CD4-positive, CD25-positive, alpha-beta regulatory T cell (primary cell): ENCODE measurements around the gene KLHL10. TPM values are rescaled to one million over a fixed set of nuclear protein-coding genes. Genes with fewer than 3 reads are reported as not detected.

Experiments
- ATAC-seq, 2 donors: fragments of 150-1000 bp; cut with Tn5 transposase; one replicate each; pipeline ENCODE4 v1.10.0; 2021; ENCODE audit warnings: low read depth in 2 of 2, moderate number of reproducible peaks in 2 of 2, moderate library complexity in 1 of 2
- DNase-seq, 3 donors: peaks; one replicate each; pipeline versions ENCODE4 v3.0.0 to v3.0.0-alpha.2; 2012 to 2022; ENCODE audit warnings: mixed read lengths in 1 of 3
- H3K27ac ChIP-seq: one replicate; pipeline ENCODE4 v1.7.0; 2013; ENCODE audit warnings: mild to moderate bottlenecking, low read length; ENCODE audit not compliant: insufficient read depth, poor library complexity, severe bottlenecking
- H3K27me3 ChIP-seq: one replicate; pipeline ENCODE4 v1.7.0; 2013; ENCODE audit warnings: low read length; ENCODE audit not compliant: control insufficient read depth, insufficient read depth
- H3K36me3 ChIP-seq: one replicate; pipeline ENCODE4 v1.7.0; 2013; ENCODE audit warnings: mild to moderate bottlenecking, low read length, moderate library complexity; ENCODE audit not compliant: control insufficient read depth, insufficient read depth
- H3K4me1 ChIP-seq: 2 replicates; pipeline ENCODE4 v1.7.0; 2013; ENCODE audit warnings: mild to moderate bottlenecking, low read length; ENCODE audit not compliant: insufficient read depth, control insufficient read depth, poor library complexity, severe bottlenecking
- H3K4me3 ChIP-seq: one replicate; pipeline ENCODE4 v1.7.0; 2013; ENCODE audit warnings: low read depth, mild to moderate bottlenecking, low read length, moderate library complexity
- H3K9me3 ChIP-seq, 2 experiments: 1 replicate in 1 of 2; 2 replicates in 1 of 2; pipeline ENCODE4 v1.7.0; 2013; ENCODE audit warnings: low read length in 2 of 2, mild to moderate bottlenecking in 1 of 2, moderate library complexity in 1 of 2; ENCODE audit not compliant: control insufficient read depth in 2 of 2
- H3K27ac Mint-ChIP-seq, 3 donors: one replicate each; pipeline ENCODE4 v1.8.0; 2020 to 2022; ENCODE audit warnings: mild to moderate bottlenecking in 3 of 3, mixed read lengths in 3 of 3, moderate library complexity in 2 of 3
- H3K27me3 Mint-ChIP-seq: one replicate; pipeline ENCODE4 v1.8.0; 2022; ENCODE audit warnings: mild to moderate bottlenecking, mixed read lengths
- H3K36me3 Mint-ChIP-seq: one replicate; pipeline ENCODE4 v1.8.0; 2020; ENCODE audit warnings: mixed read lengths
- H3K4me1 Mint-ChIP-seq, 4 donors: one replicate each; pipeline ENCODE4 v1.8.0; 2020 to 2022; ENCODE audit warnings: mixed read lengths in 4 of 4, mild to moderate bottlenecking in 1 of 4
- H3K4me3 Mint-ChIP-seq, 4 donors: one replicate each; pipeline ENCODE4 v1.8.0; 2020 to 2022; ENCODE audit warnings: mild to moderate bottlenecking in 4 of 4, mixed read lengths in 4 of 4, moderate library complexity in 3 of 4
- H3K9me3 Mint-ChIP-seq, 7 donors: one replicate each; pipeline ENCODE4 v1.8.0; 2020 to 2022; ENCODE audit warnings: mixed read lengths in 7 of 7, mild to moderate bottlenecking in 3 of 7, moderate library complexity in 2 of 7
- polyA plus RNA-seq, 4 donors: library from polyadenylated mRNA; unstranded; fragments of 300-500 nt; fragmentation: Illumina TruSeq; gene quantifications; one replicate each; pipeline ENCODE4 v1.2.3, GENCODE V29; 2021
- total RNA-seq: library from RNA; stranded (reverse); gene quantifications from one replicate; pipeline ENCODE4 v1.2.3, GENCODE V29; 2022

Gene KLHL10
- total and polyA plus RNA-seq, 5 donors from 2014 or later, result 0.19 to 0.25 (median 0.21) TPM; not detected in 2

- DNase-seq (no peak), ATAC-seq (no peak)
- Mint-ChIP-seq H3K36me3 (peaks cover 37% of the 10 kb centered on the region), H3K9me3 (no peaks in the 10 kb centered on the region), H3K27me3 (no peaks in the 10 kb centered on the region), H3K4me3 (no peak overlapping the region), H3K4me1 (peaks cover 0 to 3% (median 0%) of the 10 kb centered on the region in 4 donors), H3K27ac (peak overlapping the region in 2 of 3 donors; percentile 27 to 56)
- Histone ChIP-seq H3K4me3 (no peak overlapping the region), H3K4me1 (no peaks in the 10 kb centered on the region), H3K27me3 (no peaks in the 10 kb centered on the region), H3K9me3 (no peaks in the 10 kb centered on the region), H3K27ac (no peak overlapping the region), H3K36me3 (peaks cover 82% of the 10 kb centered on the region)
These were observed 58.0 kb downstream of the KLHL10 start for GRCh38 chr17:41895617-41896016.

GRCh38 chr17:41896726-41897125 is 59.1 kb downstream of the KLHL10 start:
- Mint-ChIP-seq H3K9me3 (no peaks in the 10 kb centered on the region), H3K4me3 (no peak overlapping the region), H3K4me1 (peaks cover 0 to 7% (median 4%) of the 10 kb centered on the region in 4 donors), H3K27me3 (no peaks in the 10 kb centered on the region), H3K27ac (peak overlapping the region in 1 of 3 donors; percentile 56), H3K36me3 (peaks cover 45% of the 10 kb centered on the region)
- no peaks in the 10 kb centered on the region for H3K27me3 ChIP-seq
- peaks cover 80% of the 10 kb centered on the region for H3K36me3 ChIP-seq
- H3K9me3 ChIP-seq, result no peaks in the 10 kb centered on the region
- ATAC-seq, result no peak
- H3K4me3 ChIP-seq, result no peak overlapping the region
- no peak overlapping the region for H3K27ac ChIP-seq
- no peaks in the 10 kb centered on the region for H3K4me1 ChIP-seq
- no peak for DNase-seq

Other genes with a start within 250 kb of the KLHL10 start
- gene KRT16, start 225.1 kb upstream of the KLHL10 start, total RNA-seq, result not detected
- gene KRT16, start 225.1 kb upstream of the KLHL10 start, polyA plus RNA-seq, result not detected
- not detected for gene KRT17, start 213.2 kb upstream of the KLHL10 start, total RNA-seq
- not detected for gene KRT17, start 213.2 kb upstream of the KLHL10 start, polyA plus RNA-seq
- gene EIF1, start 148.9 kb upstream of the KLHL10 start, total RNA-seq, result 2,625 TPM
- 1,000 to 10,000 TPM; 1,357 to 1,617 (median 1,453) TPM for gene EIF1, start 148.9 kb upstream of the KLHL10 start, polyA plus RNA-seq
- gene GAST, start 125.5 kb upstream of the KLHL10 start, total RNA-seq, result not detected
- gene GAST, start 125.5 kb upstream of the KLHL10 start, polyA plus RNA-seq, result not detected
- gene HAP1, start 103.2 kb upstream of the KLHL10 start, total RNA-seq, result 2.1 TPM
- under 1 TPM; 0.35 to 0.62 (median 0.49) TPM for gene HAP1, start 103.2 kb upstream of the KLHL10 start, polyA plus RNA-seq
- gene JUP, start 51.1 kb upstream of the KLHL10 start, total RNA-seq, result 1.3 TPM
- gene JUP, start 51.1 kb upstream of the KLHL10 start, polyA plus RNA-seq, result under 1 TPM in 2 of 4 donors, not detected in 2; 0.32 to 0.33 TPM
- 1.7 TPM for gene P3H4, start 25.9 kb upstream of the KLHL10 start, total RNA-seq
- 1 to 10 TPM in 3 of 4 donors, under 1 TPM in 1; 0.59 to 2.9 (median 2.5) TPM for gene P3H4, start 25.9 kb upstream of the KLHL10 start, polyA plus RNA-seq
- gene FKBP10, start 24.8 kb upstream of the KLHL10 start, total RNA-seq, result not detected
- gene FKBP10, start 24.8 kb upstream of the KLHL10 start, polyA plus RNA-seq, result under 1 TPM in 1 of 4 donors, not detected in 3; 0.25 TPM
- gene NT5C3B, start 1.6 kb upstream of the KLHL10 start, total RNA-seq, result 17.9 TPM
- 10 to 100 TPM; 15.5 to 37.7 (median 18.1) TPM for gene NT5C3B, start 1.6 kb upstream of the KLHL10 start, polyA plus RNA-seq
- gene KLHL11, start 27.6 kb downstream of the KLHL10 start, total RNA-seq, result 21.7 TPM
- 10 to 100 TPM in 1 of 4 donors, 1 to 10 TPM in 3; 5.4 to 11.5 (median 6.7) TPM for gene KLHL11, start 27.6 kb downstream of the KLHL10 start, polyA plus RNA-seq
- 76.3 TPM for gene ACLY, start 81.1 kb downstream of the KLHL10 start, total RNA-seq
- gene ACLY, start 81.1 kb downstream of the KLHL10 start, polyA plus RNA-seq, result 10 to 100 TPM; 50.3 to 56.8 (median 55.6) TPM
- gene ODAD4, start 92.8 kb downstream of the KLHL10 start, total RNA-seq, result not detected
- under 1 TPM in 3 of 4 donors, not detected in 1; 0.14 to 0.28 (median 0.15) TPM for gene ODAD4, start 92.8 kb downstream of the KLHL10 start, polyA plus RNA-seq
- gene CNP, start 129.0 kb downstream of the KLHL10 start, total RNA-seq, result 27.7 TPM
- 10 to 100 TPM; 26.9 to 44.3 (median 34.1) TPM for gene CNP, start 129.0 kb downstream of the KLHL10 start, polyA plus RNA-seq
- gene DNAJC7, start 179.6 kb downstream of the KLHL10 start, total RNA-seq, result 149 TPM
- gene DNAJC7, start 179.6 kb downstream of the KLHL10 start, polyA plus RNA-seq, result 10 to 100 TPM; 53.3 to 80.7 (median 67.2) TPM
- 14.6 TPM for gene NKIRAS2, start 182.3 kb downstream of the KLHL10 start, total RNA-seq
- 10 to 100 TPM; 21.8 to 25.8 (median 23.0) TPM for gene NKIRAS2, start 182.3 kb downstream of the KLHL10 start, polyA plus RNA-seq
- gene C17orf113, start 212.8 kb downstream of the KLHL10 start, total RNA-seq, result 0.27 TPM
- gene C17orf113, start 212.8 kb downstream of the KLHL10 start, polyA plus RNA-seq, result under 1 TPM; 0.09 to 0.46 (median 0.38) TPM